GM19468 (cell line): ENCODE results near the gene PABPC1L.
A peak's percentile ranks its signal among the peaks of the same experiment; 100 is the strongest.

Experiments
- ATAC-seq: cut with Tn5 transposase; IDR thresholded peaks from one replicate; pipeline ENCODE4 v1.9.1; 2021; ENCODE audit warnings: mild to moderate bottlenecking, moderate library complexity, moderate number of reproducible peaks; ENCODE audit not compliant: unreplicated experiment; ENCODE audit errors: extremely low read depth

The PABPC1L gene

GRCh38 chr20:44963325-44964215 lies 53.7 kb downstream of the PABPC1L start:
- no peak for ATAC-seq

GRCh38 chr20:44965651-44966029 lies 55.8 kb downstream of the PABPC1L start:
- no peak for ATAC-seq

- peak; percentile 66 for ATAC-seq
Observed at GRCh38 chr20:44966030-44966961, 56.4 kb downstream of the PABPC1L start, which contains the start of gene STK4. STK4 (plus strand) TSS chr20:44966512; CDS start chr20:44966569, 57 bp downstream.

GRCh38 chr20:44967207-44967807 lies 57.4 kb downstream of the PABPC1L start:
- no peak for ATAC-seq

- no peak for ATAC-seq
Observed at GRCh38 chr20:44969300-44969894, 59.5 kb downstream of the PABPC1L start.

GRCh38 chr20:44970243-44970757 lies 60.4 kb downstream of the PABPC1L start:
- no peak for ATAC-seq

- no peak for ATAC-seq
Observed at GRCh38 chr20:44973053-44973452, 63.2 kb downstream of the PABPC1L start.

GRCh38 chr20:44976698-44977097 lies 66.8 kb downstream of the PABPC1L start:
- ATAC-seq, result no peak

GRCh38 chr20:44979090-44979621 lies 69.3 kb downstream of the PABPC1L start:
- ATAC-seq, result peak; percentile 75

- no peak for ATAC-seq
Observed at GRCh38 chr20:44981736-44982406, 72.0 kb downstream of the PABPC1L start.

GRCh38 chr20:44983093-44983674 lies 73.3 kb downstream of the PABPC1L start:
- ATAC-seq, result no peak

- ATAC-seq, result no peak
Observed at GRCh38 chr20:44988631-44989171, 78.8 kb downstream of the PABPC1L start.
